ENCODE measurements around the gene AP4S1. TPM values are rescaled to one million over a fixed set of nuclear protein-coding genes. Genes with fewer than 3 reads are reported as not detected.
A peak's percentile ranks its signal among the peaks of the same experiment; 100 is the strongest.
"Not testable (repeated sequence)": the region's sequence is repeated elsewhere in the genome, so short reads cannot be mapped to it uniquely, and the experiment has no call there.

Gene AP4S1
- 7.2 and 8.0 TPM in 2 replicates for total RNA-seq (2014; rRNA removed; shearing (Covaris generic))
- polyA plus RNA-seq (2015; cell fraction: cytosol; rRNA removed) = 4.7 and 7.7 TPM in 2 replicates
- polyA plus RNA-seq (2015; cell fraction: nucleus; rRNA removed) = 4.2 and 9.6 TPM in 2 replicates

DNA sequence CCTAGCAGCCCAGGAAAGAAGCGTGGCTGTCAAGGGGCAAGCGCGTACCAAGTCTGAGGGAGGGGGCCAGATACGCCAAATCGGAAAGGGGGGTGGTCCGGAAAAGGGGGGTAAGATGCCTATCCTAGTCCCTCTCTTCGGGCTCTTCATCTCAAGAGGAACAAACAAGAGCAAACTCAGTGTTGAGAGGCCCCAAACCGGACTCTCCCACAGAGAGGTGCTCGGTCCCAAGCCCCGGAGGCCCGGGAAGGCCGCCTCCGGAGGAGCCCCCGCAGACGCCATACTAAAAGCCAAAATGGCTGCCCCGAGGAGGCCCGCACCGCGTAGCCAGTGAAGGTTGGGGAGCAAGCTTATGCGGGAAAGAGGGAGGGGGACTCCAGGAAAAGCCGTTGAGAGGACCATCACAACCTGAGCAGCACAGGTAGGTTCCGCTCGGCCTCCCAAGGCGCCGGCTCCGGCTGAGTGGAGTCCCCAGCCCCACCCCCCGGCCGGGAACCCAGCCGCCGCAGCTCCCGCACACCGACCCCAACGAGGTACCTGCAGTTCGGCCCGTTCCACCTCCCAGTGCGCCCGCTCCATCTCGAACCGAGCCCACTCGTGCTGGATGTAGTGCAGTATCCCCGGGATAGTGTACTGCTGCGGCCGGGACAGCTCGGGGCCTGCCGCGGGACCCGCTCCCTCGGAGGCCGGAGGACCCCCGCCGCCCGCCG is at the start of gene AP4S1:
Gene AP4S1 (plus strand): TSS at position 283 of the 710 bp plus-strand sequence. CDS start 40,548 bp downstream, outside the sequence.
- peak; percentile 35 for DNase-seq (ENCODE audit: low read depth)

DNA sequence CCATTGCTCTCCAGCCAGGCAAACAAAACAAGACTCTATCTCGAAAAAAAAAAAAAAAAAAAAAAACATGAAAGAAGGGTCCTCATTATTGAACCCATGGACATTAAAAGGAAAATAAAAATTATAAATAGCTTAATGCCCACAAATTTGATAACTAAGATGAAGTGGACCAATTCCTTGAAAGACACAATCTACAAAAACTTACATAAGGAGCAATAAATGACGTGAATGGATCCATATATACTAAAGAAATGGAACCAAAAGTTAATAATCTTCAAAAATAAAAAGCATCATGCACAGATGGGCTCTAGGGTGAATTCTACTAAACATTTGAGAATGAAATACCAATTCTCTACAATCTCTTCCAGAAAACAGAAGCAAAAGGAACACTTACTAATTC is 47.7 kb upstream of the AP4S1 start:
- DNase-seq (ENCODE audit: low read depth) = no peak

DNA sequence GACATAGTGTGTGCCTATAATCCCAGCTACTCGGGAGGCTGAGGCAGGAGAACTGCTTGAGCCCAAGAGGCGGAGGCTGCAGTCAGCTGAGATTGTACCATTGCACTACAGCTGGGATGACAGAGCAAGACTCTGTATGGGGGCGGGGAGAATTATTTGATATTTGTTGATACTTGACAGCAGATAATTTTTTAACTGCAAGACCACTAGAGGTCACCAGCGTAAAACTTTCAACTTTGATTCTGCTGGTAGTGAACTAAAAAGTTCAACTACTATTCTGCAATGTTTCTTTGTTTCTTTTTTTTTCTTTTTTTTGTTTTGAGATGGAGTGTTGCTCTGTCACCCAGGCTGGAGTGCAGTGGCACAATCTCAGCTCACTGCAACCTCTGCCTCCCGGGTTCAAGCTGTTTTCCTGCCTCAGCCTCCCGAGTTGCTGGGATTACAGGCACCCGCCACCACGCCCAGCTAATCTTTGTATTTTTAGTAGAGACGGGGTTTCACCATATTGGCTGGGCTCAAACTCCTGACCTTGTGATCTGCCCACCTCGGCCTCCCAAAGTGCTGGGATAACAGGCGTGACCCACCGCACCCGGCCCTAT is 45.2 kb upstream of the AP4S1 start:
- DNase-seq (ENCODE audit: low read depth) = peak; percentile 78

DNA sequence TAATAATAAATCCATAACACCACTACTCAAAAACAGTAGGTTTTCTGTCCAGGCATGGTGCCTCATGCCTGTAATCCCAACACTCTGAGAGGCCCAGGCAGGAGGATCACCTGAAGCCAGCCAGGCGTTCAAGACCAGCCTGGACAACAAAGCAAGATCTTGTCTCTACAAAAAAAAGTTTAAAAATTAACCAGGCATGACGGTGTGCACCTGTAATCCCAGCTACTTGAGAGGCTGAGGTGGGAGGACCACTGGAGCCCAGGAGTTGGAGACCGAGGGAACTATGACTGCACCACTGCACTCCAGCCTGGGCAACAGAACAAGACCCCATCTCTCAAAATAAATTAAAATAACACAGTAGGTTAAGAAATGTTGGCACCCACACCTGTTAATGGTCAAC is 44.5 kb upstream of the AP4S1 start:
- DNase-seq (ENCODE audit: low read depth) = no peak

DNA sequence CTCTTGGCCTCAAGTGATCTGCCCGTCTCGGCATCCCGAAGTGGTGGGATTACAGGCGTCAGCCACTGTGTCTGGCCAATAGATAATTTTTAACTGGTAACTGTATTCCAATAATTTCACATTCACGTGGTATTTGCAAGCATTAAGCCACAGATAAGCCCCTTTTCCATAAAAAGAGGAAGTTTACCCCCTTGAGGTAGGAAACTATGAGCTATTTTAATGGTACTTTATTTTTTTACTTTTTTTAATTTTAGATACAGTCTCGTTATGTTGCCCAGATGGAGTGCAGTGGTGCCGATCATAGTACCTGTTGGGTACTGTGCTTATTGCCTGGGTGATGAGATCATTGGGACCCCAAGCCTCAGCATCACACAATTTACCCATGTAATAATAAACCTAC is 42.9 kb upstream of the AP4S1 start:
- DNase-seq (ENCODE audit: low read depth) = no peak

- no peak for DNase-seq (ENCODE audit: low read depth)
Measured at GRCh38 chr14:30983858-30984257, 41.6 kb upstream of the AP4S1 start.

- DNase-seq (ENCODE audit: low read depth) = no peak
Measured at GRCh38 chr14:30985796-30986195, 39.7 kb upstream of the AP4S1 start.

DNA sequence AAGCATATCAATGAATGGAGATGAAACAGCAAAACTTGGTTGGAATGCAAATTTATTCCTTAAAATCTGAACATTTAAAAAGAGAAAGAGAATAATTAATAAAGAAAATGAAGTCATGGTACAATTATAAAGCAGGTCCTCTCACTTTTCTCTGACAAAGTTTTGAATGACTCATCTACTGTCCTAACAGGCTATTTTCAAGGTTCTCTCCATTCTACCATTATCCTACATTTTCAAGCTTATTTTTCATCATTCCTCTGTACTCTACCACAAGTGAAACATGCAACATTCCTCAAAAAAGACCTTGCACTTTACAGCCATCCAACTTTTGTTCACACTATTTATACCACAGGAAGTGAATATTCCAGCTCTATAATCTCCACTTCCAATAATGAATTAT is 36.9 kb upstream of the AP4S1 start:
- no peak for DNase-seq (ENCODE audit: low read depth)

DNA sequence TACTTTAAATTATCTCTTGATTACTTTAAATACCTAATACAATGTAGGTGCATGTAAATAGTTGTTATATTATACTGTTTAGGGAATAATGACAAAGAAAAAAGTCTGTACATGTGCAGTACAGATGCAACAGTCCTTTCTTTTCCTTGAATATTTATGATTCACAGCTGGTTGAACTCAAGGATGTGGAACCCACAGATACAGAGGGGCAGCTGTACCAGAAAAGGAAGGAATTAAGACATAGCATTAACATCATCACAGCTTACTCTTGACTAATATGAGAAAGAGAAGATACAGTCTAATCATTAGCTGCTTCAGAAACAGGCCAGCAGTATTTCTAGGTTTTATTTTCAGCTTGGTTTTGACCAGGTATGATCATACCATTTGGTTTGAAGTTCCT is 34.7 kb upstream of the AP4S1 start:
- no peak for DNase-seq (ENCODE audit: low read depth)

DNA sequence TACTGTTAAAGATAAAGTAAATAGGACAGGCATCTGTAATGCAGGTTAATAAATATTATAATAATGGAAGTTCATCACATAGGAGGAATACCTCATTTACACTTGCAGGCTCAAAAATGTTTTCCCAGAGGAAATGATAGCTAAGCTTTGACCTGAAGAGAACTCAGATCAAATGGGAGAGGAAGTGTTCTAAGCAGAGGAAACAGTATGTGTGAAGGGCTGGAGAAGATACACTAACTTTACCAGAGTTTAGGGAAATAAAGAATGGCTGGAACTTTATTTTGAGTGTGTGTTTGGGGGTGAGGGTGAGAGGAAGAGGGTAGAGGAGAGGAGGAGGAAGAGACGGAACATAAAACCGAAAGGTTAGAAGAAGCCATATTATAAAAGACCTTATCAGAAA is 34.0 kb upstream of the AP4S1 start:
- DNase-seq (ENCODE audit: low read depth) = no peak

DNA sequence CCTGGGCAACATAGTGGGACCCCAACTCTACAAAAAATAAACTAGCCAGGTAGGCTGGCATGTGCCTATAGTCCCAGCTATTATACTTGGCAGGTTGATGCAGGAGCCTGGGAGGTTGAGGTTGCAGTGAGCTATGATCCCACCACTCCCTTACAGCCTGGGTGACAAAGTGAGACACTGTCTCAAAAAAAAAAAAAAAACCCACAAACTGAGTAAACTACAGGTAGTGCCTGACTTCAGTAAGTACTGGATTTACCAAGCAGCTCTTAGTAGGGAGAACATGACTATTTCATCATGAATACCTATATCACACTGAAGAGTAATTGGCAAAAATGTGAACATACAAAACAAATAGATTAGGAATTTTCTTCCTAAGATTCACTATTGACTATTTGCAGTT is 32.4 kb upstream of the AP4S1 start:
- no peak for DNase-seq (ENCODE audit: low read depth)

DNA sequence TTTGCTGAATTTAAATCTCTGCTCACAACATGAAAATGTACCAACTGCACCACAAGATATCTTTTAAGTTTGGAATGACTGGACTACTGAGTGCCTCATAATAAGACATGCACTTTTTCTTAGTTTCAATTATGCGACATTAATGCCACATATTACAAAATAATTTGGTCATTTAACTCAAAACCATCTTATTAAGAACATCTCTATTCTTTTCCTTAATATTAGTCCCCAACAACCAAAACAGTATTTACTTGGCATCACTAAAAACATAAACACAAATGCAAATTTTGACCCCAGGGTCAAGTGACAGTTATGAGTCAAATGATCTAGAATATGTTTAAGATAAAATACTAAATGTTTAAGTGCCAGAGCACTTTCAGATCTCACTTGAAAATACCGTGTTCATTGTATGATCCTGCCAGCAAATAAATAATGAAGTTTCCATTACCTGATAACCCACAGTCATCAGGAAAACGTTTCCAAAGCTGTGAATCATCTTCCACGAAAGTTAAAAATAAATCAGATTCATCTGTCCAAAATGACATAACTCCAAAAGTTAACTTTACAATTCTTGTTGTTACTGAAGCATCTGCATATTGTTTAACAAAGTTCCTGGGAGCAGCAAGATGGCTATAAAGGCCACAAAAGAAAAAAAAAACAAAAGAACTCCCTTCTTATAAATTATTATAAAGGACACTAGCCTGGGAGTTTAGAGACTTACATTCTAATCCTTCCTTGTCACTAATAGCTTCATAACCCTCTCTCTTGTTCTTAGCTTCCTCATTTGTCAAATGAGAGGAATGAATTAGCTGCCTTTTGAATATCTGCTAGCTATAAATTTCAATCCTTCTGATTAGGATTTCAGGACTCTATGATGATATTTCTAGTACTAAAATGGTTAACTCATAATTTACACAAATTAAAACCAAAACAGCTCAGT is 30.5 kb upstream of the AP4S1 start:
- peak; percentile 22 for DNase-seq (ENCODE audit: low read depth)

DNA sequence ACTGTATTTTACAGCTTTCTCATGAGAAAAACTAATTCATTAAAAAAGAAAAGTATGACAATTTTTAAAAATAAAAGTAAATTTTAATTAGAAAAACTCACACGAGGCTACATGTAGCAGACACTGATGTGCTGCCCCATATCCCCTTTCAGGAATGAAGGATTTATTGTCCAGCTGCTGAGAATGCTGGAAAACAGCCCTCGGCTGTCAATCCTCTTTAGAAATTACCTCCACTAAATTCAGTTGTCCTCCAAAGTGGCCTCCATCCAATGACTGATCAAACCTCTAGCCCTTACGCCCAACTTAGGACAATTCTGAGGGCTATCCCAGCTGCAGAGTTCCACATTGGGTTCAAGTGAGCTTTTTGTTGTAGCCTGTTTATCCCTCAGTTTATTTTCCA is 29.8 kb upstream of the AP4S1 start:
- no peak for DNase-seq (ENCODE audit: low read depth)

- DNase-seq (ENCODE audit: low read depth) = no peak
Measured at GRCh38 chr14:30996892-30997659, 28.4 kb upstream of the AP4S1 start.

GRCh38 chr14:30998100-30998706 is 27.2 kb upstream of the AP4S1 start:
- no peak for DNase-seq (ENCODE audit: low read depth)

DNA sequence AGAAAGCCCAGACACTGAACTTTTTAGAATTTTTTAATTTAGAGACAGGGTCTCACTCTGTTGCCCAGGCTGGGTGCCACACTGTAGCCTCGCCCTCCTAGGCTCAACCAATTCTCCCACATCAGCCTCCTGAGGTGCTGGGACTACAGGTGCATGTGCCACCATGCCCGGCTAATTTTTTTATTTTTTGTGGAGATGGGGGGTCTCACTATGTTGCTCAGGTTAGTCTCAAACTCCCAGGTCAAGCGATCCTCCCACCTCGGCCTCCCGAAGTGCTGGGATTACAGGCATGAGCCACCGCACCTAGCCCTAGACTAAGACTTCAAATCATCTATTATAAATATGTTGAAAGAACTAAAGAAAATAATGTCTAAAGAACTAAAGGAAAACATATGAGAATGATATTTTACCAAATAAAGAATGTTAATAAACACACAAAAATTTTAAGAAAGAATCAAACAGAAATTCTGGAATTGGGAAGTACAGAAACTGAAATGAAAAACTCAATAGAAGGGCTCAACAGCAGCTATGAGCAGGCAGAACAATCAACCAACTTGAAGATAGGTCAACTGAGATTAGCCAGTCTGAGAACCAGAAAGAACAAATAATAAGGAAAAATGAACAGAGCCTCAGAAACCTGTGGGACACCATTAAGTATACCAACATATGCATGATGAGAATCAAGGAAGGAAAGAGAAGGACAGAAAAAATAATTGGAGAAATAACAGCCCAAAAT is 26.2 kb upstream of the AP4S1 start:
- DNase-seq (ENCODE audit: low read depth) = no peak

GRCh38 chr14:31000629-31001338 is 24.7 kb upstream of the AP4S1 start:
- DNase-seq (ENCODE audit: low read depth) = no peak

- no peak for DNase-seq (ENCODE audit: low read depth)
Measured at GRCh38 chr14:31001339-31001658, 24.1 kb upstream of the AP4S1 start.

DNA sequence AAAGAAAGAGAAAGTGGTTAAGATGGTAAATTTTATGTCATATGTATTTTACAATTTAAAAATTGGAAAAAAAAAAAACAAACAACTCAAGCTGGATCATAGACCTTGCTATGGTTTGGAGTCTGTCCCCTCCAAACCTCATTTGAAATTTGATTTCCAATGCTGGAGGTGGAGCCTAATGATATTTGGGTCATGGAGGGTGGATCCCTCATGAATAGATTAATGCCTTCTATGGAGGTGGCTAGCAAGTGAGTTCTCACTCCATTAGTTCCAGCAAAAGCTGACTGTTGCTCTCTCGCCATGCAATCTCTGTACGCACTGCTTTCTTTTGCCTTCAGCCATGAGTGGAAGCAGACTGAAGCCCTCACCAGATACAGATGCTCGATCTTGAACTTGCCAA is 22.2 kb upstream of the AP4S1 start:
- no peak for DNase-seq (ENCODE audit: low read depth)

DNA sequence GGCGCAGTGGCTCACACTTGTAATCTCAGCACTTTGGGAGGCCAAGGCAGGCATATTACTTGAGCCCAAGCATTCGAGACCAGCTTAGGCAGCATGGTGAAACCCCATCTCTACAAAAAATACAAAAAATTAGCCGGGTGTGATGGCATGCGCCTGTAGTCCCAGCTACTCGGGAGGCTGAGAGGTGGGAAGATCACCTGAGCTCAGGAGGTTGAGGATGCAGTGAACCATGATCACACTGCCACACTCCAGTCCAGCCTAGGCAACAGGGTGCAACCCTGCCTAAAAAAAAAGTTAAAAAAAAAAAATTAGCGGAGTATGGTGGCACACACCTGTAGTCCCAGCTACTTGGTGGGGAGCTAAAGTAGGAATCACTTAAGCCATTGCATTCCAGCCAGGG is 21.4 kb upstream of the AP4S1 start:
- not testable (repeated sequence) for DNase-seq (ENCODE audit: low read depth)
